HG02763 (cell line): ENCODE measurements around the gene PLA2G10.
"Not testable (repeated sequence)": the region's sequence is repeated elsewhere in the genome, so short reads cannot be mapped to it uniquely, and the experiment has no call there.

Experiments
- ATAC-seq: cut with Tn5 transposase; IDR thresholded peaks from one replicate; pipeline ENCODE4 v1.9.1; 2021; ENCODE audit warnings: mild to moderate bottlenecking, moderate library complexity; ENCODE audit not compliant: unreplicated experiment

The PLA2G10 gene, protein sequence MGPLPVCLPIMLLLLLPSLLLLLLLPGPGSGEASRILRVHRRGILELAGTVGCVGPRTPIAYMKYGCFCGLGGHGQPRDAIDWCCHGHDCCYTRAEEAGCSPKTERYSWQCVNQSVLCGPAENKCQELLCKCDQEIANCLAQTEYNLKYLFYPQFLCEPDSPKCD

DNA sequence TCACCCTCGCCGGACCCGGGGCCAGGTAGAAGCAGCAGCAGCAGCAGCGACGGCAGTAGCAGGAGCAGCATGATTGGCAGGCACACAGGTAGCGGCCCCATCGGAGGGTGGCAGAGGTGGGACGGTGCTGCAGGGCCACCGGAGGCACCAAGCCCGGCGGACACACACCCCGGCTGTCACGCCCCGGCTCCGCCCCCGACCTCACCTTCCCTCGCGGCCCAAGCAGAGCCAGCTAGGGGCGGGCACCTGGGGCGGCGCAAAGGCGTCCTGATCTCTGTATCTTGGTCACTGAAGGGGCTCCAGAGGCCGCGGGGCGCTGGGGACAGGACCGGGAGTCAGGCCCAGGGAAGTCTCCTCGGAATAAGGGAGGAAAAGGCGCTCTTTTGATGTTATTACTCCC lies at the start of gene PLA2G10:
PLA2G10 (minus strand) TSS at position 180 of the 400 bp plus-strand sequence; CDS start at position 101, 79 bp downstream.
- not testable (repeated sequence) for ATAC-seq

DNA sequence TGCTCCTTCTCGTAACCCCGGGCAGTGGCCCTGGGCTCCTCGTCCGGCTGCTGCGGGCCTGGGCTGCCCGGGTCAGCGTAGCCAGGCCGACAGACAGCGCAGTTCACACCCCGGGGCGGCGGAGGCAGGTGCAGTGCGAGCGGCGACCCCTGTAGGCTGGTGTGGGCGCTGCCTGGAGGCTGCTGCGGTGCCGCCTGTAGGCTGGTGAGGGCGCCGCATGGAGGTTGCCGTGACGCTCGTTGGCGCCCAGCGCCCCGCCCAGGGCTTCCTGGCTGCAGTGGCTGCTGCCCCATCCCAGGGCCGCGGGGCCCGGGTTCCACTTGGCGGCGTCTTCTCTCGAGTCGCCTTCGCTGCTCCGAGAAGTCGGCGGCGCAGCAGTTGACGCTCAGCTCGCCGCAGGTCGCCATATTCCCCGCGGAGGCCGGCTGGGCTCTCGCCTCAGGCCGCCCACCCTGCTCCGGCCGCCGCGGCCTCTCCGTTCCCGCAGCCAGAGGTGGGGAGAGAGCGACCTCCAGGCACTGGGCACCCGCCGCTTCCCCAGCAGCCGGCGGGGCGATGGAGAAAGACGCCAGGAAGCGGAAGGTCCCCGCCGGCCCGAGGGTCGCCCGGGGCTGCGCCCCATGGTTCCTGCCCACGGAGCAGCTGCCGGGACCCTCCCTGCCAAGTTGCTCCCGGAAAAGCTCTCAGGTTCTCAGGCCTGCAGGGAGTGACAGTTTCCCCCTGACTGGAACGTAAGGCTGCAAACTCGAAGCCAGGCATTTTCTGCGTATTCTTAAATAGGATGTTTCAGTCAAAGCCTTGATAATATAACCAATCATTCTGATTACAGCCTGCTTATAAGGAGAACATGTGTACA lies 48.4 kb upstream of the PLA2G10 start, which contains the start of gene NPIPA2:
NPIPA2 (plus strand) TSS at position 261 of the 856 bp plus-strand sequence. CDS start 5,533 bp downstream, outside the sequence.
- ATAC-seq = peak; percentile 98

DNA sequence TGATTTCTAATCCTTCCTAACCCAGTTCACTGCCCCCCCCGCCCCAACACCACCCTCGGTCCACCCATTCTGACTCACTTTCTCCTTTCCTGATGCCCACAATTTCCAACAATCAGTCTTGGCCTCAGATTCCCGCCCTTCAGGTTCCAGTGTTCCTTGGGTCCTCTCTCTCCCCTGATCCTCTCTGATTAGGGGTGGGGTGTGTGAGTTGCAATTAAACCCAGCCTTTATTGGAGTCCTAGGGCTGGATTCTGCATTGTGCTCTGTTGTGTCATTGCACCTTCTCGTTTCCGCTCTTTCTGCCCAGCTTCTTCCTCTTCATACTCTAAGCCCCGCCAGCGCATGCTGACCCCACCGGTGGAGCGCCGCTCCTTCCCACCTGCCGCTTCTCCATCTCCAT lies 47.7 kb upstream of the PLA2G10 start:
- ATAC-seq = not testable (repeated sequence)

DNA sequence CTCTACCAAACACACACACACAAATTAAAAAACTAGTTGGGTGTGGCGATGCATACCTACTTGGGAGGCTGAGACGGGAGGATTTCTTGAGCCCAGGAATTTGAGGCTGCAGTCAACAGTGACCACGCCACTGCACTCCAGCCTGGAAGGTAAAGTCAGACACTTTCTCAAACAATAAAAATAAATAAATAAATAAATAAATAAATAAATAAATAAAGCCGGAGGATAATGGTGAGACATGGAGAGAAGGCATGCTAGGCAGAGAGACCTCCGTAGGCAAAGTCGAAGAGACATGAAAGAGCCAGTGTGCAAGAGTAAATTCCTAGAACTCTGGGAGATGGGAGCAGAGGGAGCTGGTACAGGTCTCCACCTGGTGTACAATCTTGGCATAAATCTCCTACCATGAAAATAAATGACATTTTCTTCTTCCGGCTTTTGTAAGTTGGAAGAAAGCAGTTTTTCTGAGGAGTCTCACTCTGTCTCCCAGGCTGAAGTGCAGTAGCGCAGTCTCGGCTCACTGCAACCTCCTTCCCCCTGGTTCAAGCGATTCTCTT lies 46.8 kb upstream of the PLA2G10 start:
- ATAC-seq = not testable (repeated sequence)

DNA sequence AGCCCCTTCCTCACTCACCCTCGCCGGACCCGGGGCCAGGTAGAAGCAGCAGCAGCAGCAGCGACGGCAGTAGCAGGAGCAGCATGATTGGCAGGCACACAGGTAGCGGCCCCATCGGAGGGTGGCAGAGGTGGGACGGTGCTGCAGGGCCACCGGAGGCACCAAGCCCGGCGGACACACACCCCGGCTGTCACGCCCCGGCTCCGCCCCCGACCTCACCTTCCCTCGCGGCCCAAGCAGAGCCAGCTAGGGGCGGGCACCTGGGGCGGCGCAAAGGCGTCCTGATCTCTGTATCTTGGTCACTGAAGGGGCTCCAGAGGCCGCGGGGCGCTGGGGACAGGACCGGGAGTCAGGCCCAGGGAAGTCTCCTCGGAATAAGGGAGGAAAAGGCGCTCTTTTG lies 39.1 kb upstream of the PLA2G10 start:
- ATAC-seq = not testable (repeated sequence)

DNA sequence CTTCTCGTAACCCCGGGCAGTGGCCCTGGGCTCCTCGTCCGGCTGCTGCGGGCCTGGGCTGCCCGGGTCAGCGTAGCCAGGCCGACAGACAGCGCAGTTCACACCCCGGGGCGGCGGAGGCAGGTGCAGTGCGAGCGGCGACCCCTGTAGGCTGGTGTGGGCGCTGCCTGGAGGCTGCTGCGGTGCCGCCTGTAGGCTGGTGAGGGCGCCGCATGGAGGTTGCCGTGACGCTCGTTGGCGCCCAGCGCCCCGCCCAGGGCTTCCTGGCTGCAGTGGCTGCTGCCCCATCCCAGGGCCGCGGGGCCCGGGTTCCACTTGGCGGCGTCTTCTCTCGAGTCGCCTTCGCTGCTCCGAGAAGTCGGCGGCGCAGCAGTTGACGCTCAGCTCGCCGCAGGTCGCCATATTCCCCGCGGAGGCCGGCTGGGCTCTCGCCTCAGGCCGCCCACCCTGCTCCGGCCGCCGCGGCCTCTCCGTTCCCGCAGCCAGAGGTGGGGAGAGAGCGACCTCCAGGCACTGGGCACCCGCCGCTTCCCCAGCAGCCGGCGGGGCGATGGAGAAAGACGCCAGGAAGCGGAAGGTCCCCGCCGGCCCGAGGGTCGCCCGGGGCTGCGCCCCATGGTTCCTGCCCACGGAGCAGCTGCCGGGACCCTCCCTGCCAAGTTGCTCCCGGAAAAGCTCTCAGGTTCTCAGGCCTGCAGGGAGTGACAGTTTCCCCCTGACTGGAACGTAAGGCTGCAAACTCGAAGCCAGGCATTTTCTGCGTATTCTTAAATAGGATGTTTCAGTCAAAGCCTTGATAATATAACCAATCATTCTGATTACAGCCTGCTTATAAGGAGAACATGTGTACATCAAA lies 9.3 kb upstream of the PLA2G10 start, which contains the start of gene NPIPA3:
NPIPA3 (plus strand) TSS at position 256 of the 856 bp plus-strand sequence. CDS start 5,533 bp downstream, outside the sequence.
- peak; percentile 97 for ATAC-seq

DNA sequence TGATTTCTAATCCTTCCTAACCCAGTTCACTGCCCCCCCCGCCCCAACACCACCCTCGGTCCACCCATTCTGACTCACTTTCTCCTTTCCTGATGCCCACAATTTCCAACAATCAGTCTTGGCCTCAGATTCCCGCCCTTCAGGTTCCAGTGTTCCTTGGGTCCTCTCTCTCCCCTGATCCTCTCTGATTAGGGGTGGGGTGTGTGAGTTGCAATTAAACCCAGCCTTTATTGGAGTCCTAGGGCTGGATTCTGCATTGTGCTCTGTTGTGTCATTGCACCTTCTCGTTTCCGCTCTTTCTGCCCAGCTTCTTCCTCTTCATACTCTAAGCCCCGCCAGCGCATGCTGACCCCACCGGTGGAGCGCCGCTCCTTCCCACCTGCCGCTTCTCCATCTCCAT lies 8.6 kb upstream of the PLA2G10 start:
- ATAC-seq = not testable (repeated sequence)

DNA sequence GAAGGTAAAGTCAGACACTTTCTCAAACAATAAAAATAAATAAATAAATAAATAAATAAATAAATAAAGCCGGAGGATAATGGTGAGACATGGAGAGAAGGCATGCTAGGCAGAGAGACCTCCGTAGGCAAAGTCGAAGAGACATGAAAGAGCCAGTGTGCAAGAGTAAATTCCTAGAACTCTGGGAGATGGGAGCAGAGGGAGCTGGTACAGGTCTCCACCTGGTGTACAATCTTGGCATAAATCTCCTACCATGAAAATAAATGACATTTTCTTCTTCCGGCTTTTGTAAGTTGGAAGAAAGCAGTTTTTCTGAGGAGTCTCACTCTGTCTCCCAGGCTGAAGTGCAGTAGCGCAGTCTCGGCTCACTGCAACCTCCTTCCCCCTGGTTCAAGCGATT lies 7.8 kb upstream of the PLA2G10 start:
- not testable (repeated sequence) for ATAC-seq

DNA sequence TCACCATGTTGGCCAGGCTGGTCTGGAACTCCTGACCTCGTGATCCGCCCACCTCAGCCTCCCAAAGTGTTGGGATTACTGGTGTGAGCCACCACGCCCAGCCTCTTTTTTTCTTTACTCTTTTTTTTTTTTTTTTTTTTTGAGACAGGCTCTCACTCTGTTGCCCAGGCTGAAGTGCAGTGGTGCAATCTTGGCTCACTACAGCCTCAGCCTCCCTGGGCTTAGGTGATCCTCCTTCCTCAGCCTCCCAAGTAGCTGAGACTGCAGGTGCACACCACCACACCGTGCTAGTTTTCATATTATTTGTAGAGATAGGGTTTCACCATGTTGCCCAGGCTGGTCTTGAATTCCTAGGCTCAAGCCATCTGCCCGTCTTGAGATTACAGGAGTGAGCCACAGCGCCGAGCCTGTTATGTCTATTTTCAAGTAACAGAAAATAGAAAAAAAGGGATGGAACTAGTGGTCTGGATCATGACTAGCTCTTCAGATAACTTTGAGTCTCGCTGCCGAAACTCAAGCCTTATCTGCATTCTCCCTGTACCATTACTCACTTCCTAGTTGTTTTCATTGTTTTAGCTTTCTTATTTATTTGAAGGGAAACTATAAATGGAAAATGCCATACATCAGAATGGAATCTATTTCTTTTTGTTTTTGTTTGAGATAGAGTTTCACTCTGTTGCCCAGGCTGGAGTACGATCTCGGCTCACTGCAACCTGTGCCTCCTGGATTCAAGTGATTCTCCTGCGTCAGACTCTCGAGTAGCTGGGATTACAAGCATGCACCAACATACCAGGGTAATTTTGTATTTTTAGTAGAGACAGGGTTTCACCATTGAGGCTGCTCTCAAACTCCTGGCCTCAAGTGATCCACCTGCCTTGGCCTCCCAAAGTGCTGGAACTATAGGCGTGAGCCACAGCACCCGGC lies 8.0 kb downstream of the PLA2G10 start:
- not testable (repeated sequence) for ATAC-seq

DNA sequence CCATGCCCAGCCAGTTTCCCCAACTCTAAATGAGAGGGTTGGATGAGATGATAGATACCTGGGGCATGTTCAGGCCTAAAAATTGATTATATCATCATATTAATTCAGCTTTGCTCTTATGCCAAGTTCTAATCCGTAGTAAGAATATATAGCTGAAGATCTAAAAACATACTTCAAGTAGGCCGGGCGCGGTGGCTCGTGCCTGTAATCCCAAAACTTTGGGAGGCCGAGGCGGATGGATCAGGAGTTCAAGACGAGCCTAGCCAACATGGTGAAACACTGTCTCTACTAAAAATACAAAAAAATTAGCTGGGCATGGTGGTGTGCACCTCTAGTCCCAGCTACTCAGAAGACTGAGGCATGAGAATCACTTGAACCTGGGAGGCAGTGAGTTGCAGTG lies 12.0 kb downstream of the PLA2G10 start:
- no peak for ATAC-seq

DNA sequence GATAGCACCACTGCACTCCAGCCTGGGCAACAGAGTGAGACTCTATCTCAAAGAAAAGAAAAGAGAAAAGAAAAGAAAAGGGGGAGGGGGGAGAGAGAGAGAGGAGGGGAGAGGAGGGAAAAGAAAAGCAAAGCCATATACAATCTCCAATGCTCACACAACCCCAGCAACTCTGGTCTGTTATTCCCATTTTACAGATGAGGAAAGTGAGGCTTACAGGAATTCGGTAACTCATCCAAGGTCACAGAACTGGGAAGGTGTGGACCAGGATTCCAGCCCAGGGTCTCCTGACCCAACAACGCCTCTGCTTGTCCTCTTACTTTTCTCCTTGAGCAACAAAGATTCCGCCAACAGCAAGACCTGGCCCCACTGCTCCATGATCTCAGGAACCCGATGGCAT lies 13.0 kb downstream of the PLA2G10 start:
- no peak for ATAC-seq

DNA sequence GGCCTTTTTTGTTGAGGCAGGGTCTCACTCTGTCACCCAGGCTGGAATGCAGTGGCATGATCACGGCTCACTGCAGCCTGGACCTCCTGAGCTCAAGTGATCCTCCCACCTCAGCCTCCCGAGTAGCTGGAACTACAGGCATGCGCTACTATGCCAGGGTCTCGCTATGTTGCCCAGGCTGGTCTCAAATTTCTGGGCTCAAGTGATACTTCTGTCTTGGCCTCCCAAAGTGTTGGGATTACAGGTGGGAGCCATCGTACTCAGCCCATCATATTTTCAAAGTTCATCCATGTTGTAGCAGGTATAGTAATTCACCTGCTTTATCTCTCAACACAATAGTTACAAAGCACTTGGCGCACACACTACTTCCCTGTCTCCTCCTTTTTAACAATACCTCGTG lies 13.7 kb downstream of the PLA2G10 start:
- ATAC-seq = not testable (repeated sequence)

DNA sequence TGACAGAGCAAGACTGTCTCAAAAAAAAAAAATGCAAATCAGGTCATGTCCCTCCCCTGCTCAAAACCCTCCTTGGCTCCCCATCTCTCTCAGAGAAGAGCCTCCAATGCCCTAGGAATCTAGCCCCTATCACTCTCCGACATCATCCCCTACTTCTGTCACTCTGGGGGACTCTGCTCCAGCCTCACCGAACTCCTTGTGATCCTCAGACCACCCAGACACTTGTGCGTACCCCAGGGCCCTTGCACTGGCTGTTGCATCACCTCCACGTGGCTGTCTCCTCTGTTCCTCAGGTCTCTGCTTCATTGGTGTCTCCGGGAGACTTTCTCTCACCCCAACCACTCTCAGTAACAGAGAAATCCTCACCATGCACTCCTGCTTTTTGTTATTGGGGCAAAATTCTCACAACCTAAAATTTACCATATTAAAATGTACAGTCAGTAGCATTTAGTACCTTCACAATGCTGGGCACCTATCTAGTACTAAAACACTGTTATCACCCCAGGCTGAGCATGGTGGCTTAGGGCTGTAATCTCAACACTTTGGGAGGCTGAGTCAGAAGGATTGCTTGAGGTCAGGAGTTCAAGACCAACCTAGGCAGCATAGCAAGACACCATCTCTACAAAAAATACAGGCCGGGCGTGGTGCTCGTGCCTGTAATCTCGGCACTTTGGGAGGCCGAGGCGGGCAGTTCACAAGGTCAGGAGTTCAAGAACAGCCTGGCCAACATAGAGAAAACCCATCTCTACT lies 15.2 kb downstream of the PLA2G10 start:
- no peak for ATAC-seq

DNA sequence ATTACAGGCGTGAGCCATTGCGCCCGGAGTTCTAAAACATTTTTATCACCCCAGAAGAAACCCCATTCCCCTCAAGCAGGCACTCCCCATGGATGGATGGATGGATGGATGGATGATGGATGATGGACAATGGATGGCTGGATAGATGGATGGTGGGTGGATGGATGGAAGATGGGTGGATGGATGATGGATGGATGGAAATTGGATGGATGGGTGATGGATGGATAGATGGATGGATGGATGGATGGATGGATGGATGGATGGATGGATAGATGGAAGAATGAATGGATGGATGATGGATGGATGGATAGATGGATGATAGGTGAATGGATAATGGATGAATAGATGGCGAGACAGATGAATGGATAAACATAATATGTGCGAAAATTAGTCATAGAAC lies 16.5 kb downstream of the PLA2G10 start:
- ATAC-seq = no peak

DNA sequence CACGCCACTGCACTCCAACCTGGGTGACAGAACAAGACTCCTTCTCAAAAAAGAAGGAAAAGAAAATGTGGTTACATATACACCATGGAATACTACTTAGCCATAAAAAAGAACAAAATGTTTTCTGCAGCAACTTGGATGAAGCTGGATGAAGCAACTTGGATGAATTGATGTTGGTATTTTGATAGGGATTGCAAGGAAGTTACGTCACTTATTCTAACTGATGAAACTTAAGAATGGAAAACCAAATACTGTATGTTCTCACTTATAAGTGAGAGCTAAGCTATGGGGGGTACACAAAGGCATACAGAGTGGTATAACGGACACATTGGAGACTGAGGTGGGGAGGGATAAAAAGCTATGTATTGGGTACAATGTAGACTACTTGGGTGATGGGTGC lies 17.5 kb downstream of the PLA2G10 start:
- no peak for ATAC-seq

DNA sequence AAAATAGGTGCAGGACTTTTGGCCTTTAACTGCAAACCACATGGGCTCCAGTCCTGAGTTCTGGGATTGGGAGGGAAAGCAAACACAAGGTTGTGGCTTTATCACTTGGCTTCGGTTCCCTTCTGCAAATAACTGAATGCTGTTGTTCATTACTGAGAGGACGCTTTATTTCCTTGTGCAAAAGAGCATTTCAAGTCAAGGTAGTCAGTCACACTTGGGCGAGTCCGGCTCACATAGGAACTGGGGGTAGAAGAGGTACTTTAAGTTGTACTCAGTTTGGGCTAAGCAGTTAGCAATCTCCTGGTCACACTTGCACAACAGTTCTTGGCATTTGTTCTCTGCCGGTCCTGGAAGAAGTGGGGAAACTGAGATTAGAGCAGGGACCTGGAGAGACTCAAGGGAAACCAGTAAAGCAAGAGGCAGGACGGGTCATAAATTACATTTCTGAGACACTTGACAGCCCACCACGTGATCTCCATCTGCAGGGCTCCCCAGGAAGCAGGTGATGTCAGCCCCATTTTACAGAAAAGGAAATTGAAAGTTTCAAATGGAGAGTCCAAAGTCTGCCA lies 21.6 kb downstream of the PLA2G10 start:
- ATAC-seq = no peak

DNA sequence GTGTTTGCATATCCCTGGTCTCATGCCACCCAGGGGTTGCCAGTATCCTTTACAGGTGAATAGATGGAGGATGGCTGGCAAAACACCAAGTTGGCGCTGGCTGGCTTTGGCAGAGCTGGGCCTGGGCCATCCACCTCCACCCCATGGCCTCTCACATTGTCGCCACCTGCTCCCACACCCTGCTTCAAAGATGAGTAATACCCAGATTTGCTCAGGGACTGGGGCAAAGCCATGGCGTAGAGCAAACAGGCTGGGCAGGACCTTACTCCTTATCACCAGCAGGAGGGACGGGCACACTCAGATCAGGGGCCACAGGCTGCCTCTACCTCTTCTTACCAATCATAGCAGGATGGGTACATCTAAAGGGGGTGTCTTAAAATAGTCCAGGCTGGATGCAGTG lies 24.3 kb downstream of the PLA2G10 start:
- ATAC-seq = no peak

DNA sequence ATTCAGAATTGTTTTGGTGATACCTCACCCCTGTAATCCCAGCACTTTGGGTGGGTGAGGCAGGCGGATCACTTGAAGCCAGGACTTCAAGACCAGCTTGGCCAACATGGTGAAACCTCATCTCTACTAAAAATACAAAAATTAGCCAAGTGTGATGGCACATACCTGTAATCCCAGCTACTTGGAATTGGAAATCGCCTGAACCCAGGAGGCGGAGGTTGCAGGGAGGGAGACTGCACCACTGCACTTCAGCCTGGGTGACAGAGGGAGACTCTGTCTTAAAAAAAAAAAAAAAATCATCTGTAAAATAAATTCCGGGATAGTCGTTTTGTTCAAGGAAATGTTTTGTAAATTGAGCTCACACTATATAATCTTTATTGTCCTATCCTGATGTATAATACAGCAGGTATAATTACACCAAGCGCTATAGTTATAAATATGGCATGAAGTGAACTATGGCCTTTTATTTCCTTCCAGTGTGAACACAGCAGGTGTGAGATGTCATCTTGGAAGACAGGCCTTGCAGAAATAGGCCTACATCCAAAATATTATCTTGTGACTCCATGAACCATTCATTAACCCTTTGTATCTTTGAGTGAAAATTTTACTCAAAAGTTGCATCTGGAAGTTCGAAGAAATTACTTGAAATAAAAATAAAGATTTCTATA lies 25.4 kb downstream of the PLA2G10 start:
- ATAC-seq = no peak
